Midbrain (tissue), 1 donor: Measurements from ENCODE around the gene CACNA2D3.

ENCODE experiments used
- DNase-seq: peaks from one replicate; lab custom pipeline; 2025; lab: John Stamatoyannopoulos, UW

The CACNA2D3 gene

GRCh38 chr3:54274607-54275006 is 152.3 kb downstream of the CACNA2D3 start:
- DNase-seq, result no peak

GRCh38 chr3:54279005-54279583 is 156.7 kb downstream of the CACNA2D3 start:
- no peak for DNase-seq

- DNase-seq, result no peak
Measured at GRCh38 chr3:54283470-54283869, 161.1 kb downstream of the CACNA2D3 start.

- DNase-seq, result no peak
Measured at GRCh38 chr3:54294214-54294613, 171.9 kb downstream of the CACNA2D3 start.

- DNase-seq, result no peak
Measured at GRCh38 chr3:54296531-54296930, 174.2 kb downstream of the CACNA2D3 start.

GRCh38 chr3:54299169-54299935 is 177.0 kb downstream of the CACNA2D3 start:
- DNase-seq, result no peak

GRCh38 chr3:54303517-54304375 is 181.4 kb downstream of the CACNA2D3 start:
- no peak for DNase-seq

GRCh38 chr3:54304877-54305276 is 182.5 kb downstream of the CACNA2D3 start:
- no peak for DNase-seq

- no peak for DNase-seq
Measured at GRCh38 chr3:54305409-54306099, 183.2 kb downstream of the CACNA2D3 start.

- no peak for DNase-seq
Measured at GRCh38 chr3:54307566-54308180, 185.3 kb downstream of the CACNA2D3 start.

- DNase-seq, result no peak
Measured at GRCh38 chr3:54309601-54310000, 187.2 kb downstream of the CACNA2D3 start.

GRCh38 chr3:54311211-54311747 is 188.9 kb downstream of the CACNA2D3 start:
- DNase-seq, result no peak

- no peak for DNase-seq
Measured at GRCh38 chr3:54312156-54312899, 190.0 kb downstream of the CACNA2D3 start.

GRCh38 chr3:54313418-54313817 is 191.1 kb downstream of the CACNA2D3 start:
- DNase-seq, result no peak

- no peak for DNase-seq
Measured at GRCh38 chr3:54321520-54321919, 199.2 kb downstream of the CACNA2D3 start.

GRCh38 chr3:54322354-54322753 is 200.0 kb downstream of the CACNA2D3 start:
- no peak for DNase-seq

- no peak for DNase-seq
Measured at GRCh38 chr3:54324103-54324502, 201.8 kb downstream of the CACNA2D3 start.

GRCh38 chr3:54326951-54327350 is 204.6 kb downstream of the CACNA2D3 start:
- no peak for DNase-seq

- DNase-seq, result no peak
Measured at GRCh38 chr3:54331341-54331740, 209.0 kb downstream of the CACNA2D3 start.

- no peak for DNase-seq
Measured at GRCh38 chr3:54337846-54338245, 215.5 kb downstream of the CACNA2D3 start.

GRCh38 chr3:54339608-54340007 is 217.3 kb downstream of the CACNA2D3 start:
- DNase-seq, result no peak
